GM20000 (cell line): Measurements from ENCODE around the gene HHAT.

ENCODE experiments used
- DNase-seq: peaks from one replicate; pipeline ENCODE4 v3.0.0; 2012; ENCODE audit warnings: low spot score
- CTCF ChIP-seq: IDR thresholded peaks from 2 replicates; pipeline ENCODE4 v1.5.1; 2012; ENCODE audit warnings: mild to moderate bottlenecking, control low read depth; ENCODE audit errors: extremely low read depth, missing control alignments

The HHAT gene

GRCh38 chr1:210407207-210407886, 78.6 kb downstream of the HHAT start:
- TF ChIP-seq CTCF, result peak; percentile 97
- peak; percentile 67 for DNase-seq

GRCh38 chr1:210407887-210408252, 79.2 kb downstream of the HHAT start:
- no peak for TF ChIP-seq CTCF
- DNase-seq, result no peak

GRCh38 chr1:210412240-210412639, 83.5 kb downstream of the HHAT start:
- no peak for DNase-seq
- TF ChIP-seq CTCF, result no peak

DNA sequence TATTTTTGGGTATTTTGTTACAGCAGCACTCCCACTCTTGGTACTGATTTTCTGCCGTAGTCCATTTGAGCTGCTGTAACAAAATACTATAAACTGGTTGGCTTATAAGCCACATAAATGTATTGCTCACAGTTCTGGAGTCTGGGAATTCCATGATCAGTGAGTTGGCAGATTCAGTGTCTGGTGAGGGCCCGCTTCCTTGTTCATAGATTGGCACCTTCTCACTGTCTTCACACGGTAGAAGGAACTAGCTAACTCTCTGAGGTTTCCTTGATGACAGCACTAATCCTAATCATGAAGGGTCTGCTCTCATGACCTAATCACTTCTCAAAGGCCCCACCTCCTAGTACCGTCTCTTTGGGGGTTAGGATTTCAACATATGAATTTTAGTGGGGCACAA, 85.2 kb downstream of the HHAT start:
- TF ChIP-seq CTCF, result no peak
- DNase-seq, result no peak

DNA sequence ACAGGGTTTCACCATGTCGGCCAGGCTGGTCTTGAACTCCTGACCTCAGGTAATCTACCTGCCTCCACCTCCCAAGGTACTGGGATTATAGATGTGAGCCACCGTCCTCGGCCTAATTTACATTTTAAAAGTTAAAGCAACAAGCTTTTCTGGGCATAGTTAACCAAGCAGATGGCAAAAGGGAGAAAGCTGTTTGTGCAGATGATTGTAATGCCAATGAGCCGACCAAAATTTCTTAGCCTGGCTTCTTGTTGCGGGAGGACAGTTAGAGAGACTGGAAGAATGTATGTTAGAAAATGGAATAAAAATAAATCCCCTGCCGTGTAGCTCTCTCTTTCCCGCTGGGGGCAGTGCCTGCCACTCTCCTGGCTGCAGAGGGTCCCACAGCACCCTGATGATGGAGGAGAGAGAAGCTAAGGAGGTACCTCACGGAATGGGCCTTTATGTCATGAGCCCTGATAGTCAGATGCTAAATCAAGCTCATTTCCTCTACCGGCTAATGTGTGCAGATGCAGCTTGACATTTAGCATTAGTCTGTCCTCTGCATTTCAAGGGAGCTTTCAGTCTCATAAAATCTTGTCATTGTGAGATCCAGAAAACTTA, 87.2 kb downstream of the HHAT start:
- no peak for TF ChIP-seq CTCF
- DNase-seq, result no peak

DNA sequence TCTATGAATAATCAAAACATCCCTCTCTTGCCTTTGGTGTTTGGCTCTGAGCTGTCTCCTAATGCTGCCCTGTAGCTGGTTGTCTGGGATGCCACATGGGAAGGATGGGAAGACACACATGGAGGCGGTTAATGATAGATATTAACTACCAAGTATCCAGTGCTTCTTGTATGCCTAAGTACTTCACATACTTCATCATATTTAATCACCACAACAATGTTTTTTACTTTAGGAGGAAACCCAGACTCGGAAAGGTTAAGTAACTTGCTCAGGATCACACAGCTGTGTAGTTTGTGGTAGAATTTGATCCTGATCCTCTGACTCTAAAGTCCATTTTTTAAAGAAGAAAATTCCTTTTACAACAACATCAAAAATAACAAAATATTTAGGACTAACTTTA, 88.0 kb downstream of the HHAT start:
- no peak for TF ChIP-seq CTCF
- DNase-seq, result no peak

- DNase-seq, result no peak
- TF ChIP-seq CTCF, result no peak
Measured at GRCh38 chr1:210417881-210418280, 89.2 kb downstream of the HHAT start.
